Suprapubic skin (tissue), 4 donors: ENCODE data around the gene ZNF678. TPM values are rescaled to one million over a fixed set of nuclear protein-coding genes. Genes with fewer than 3 reads are reported as not detected.
"Not testable (repeated sequence)": the region's sequence is repeated elsewhere in the genome, so short reads cannot be mapped to it uniquely, and the experiment has no call there.

Source experiments
- DNase-seq, 2 donors: peaks; one replicate each; pipeline ENCODE4 v3.0.0-alpha.2; 2019; ENCODE audit warnings: low spot score in 2 of 2
- H3K27ac ChIP-seq: fragments of 200-600 bp; sonication (generic); one replicate; pipeline ENCODE4 v1.5.1; 2019
- H3K27me3 ChIP-seq: fragments of 200-600 bp; sonication (generic); one replicate; pipeline ENCODE4 v1.5.1; 2019
- H3K36me3 ChIP-seq: fragments of 200-600 bp; sonication (generic); one replicate; pipeline ENCODE4 v1.5.1; 2019
- H3K4me1 ChIP-seq: fragments of 200-600 bp; sonication (generic); one replicate; pipeline ENCODE4 v1.5.1; 2019
- H3K4me3 ChIP-seq: fragments of 200-600 bp; sonication (generic); one replicate; pipeline ENCODE4 v1.5.1; 2019; ENCODE audit warnings: mild to moderate bottlenecking
- H3K9me3 ChIP-seq: fragments of 200-600 bp; sonication (generic); one replicate; pipeline ENCODE4 v1.5.1; 2019
- CTCF ChIP-seq, 2 donors: fragments of 200-600 bp in 1 of 2; fragments of 450-650 bp in 1 of 2; sonication (generic) in 1 of 2; IDR thresholded peaks; one replicate each; pipeline ENCODE4 v1.5.1; 2016 to 2019; ENCODE audit warnings: antibody characterized with exemption in 2 of 2, mild to moderate bottlenecking in 1 of 2, moderate library complexity in 1 of 2
- EP300 ChIP-seq: sonication (generic); formaldehyde crosslinking; IDR thresholded peaks from one replicate; pipeline ENCODE4 v1.6.1; 2017; ENCODE audit warnings: antibody characterized with exemption
- POLR2A ChIP-seq, 2 donors: fragments of 450-650 bp; IDR thresholded peaks; one replicate each; pipeline ENCODE4 v1.6.1; 2017; ENCODE audit warnings: antibody characterized with exemption in 2 of 2, mild to moderate bottlenecking in 2 of 2, moderate library complexity in 2 of 2
- POLR2AphosphoS5 ChIP-seq, 3 donors: sonication (generic); formaldehyde crosslinking; IDR thresholded peaks; one replicate each; pipeline ENCODE4 v1.6.1; 2017; ENCODE audit warnings: antibody characterized with exemption in 3 of 3
- WGBS: methylation state at CpG from one replicate; pipeline ENCODE4 v1.1.5; 2018; 5-methylcytosine and 5-hydroxymethylcytosine counted together
- total RNA-seq, 4 donors: library from RNA; depleted of rRNA; stranded (reverse); fragments of >200 nt; gene quantifications; one replicate each; pipeline ENCODE4 v1.1.0, GENCODE V29; 2016

The ZNF678 gene
- total RNA-seq, 4 donors from 2014 or later, result 3.5 to 6.8 (median 5.3) TPM

DNA sequence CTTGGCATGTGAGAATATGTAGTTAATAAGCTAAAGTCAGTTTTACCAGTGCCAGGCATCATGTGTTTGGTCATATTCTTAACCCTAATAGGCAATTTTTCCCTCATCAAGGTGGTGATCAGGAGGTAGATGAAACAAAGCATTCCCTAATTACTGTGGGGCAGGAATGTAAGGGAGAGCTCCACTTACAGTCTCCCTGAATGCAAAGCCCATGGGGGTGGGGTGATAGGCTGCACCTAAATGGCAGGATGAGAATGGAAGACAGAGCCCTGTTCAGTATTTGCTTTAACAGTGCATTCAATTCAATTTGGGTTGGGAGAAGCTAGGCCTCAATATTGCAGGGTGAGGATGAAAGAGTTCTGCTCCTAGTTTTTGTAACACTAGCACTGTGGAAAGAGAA is 23.4 kb downstream of the ZNF678 start:
- Histone ChIP-seq H3K27me3 (no peaks in the 10 kb centered on the region), H3K4me3 (no peak overlapping the region), H3K27ac (no peak overlapping the region), H3K9me3 (peaks cover 8% of the 10 kb centered on the region), H3K36me3 (peaks cover 4% of the 10 kb centered on the region), H3K4me1 (no peaks in the 10 kb centered on the region)
- DNase-seq, result no peak
- TF ChIP-seq POLR2AphosphoS5 (IDR thresholded peaks at IDR 0.05) (no peak), POLR2A (IDR thresholded peaks at IDR 0.05) (no peak), EP300 (no peak)

DNA sequence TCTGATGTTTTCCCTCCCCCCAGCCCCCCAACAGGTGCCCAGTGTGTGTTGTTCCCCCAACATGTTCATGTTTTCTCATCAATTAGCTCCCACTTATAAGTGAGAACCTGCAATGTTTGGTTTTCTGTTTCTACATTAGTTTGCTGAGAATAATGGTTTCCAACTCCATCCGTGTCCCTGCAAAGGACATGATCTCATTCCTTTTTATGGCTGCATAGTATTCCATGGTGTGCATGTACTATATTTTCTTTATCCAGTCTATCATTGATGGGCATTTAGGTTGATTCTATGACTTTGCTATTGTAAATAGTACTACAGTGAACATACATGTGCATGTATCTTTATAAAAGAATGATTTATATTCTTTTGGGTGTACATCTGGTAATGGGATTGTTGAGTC is 24.6 kb downstream of the ZNF678 start:
- Histone ChIP-seq H3K4me3 (no peak overlapping the region), H3K4me1 (no peaks in the 10 kb centered on the region), H3K36me3 (peaks cover 4% of the 10 kb centered on the region), H3K27ac (no peak overlapping the region), H3K9me3 (peaks cover 8% of the 10 kb centered on the region), H3K27me3 (no peaks in the 10 kb centered on the region)
- no peak for DNase-seq
- TF ChIP-seq POLR2AphosphoS5 (IDR thresholded peaks at IDR 0.05) (no peak), POLR2A (IDR thresholded peaks at IDR 0.05) (no peak), EP300 (no peak), CTCF (IDR thresholded peaks at IDR 0.05) (no peak)
- WGBS, result 96% methylated on average over 1 of the region's 1 CpG

DNA sequence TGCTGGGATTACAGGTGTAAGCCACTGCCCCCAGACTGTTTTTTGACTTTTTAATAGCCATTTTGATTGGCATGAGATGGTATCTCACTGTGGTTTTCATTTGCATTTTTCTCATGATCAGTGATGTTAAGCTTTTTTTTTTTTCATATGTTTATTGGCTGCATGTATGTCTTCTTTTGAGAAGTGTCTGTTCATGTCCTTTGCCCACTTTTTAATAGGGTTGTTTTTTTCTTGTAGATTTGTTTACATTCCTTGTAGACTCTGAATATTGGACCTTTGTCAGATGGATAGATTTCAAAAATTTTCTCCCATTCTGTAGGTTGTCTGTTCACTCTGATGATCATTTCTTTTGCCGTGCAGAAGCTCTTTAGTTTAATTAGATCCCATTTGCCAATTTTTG is 25.4 kb downstream of the ZNF678 start:
- not testable (repeated sequence) for H3K27ac ChIP-seq, H3K9me3 ChIP-seq, DNase-seq, H3K27me3 ChIP-seq, H3K4me1 ChIP-seq, H3K4me3 ChIP-seq, H3K36me3 ChIP-seq
- WGBS, result 90% methylated on average over 1 of the region's 1 CpG

DNA sequence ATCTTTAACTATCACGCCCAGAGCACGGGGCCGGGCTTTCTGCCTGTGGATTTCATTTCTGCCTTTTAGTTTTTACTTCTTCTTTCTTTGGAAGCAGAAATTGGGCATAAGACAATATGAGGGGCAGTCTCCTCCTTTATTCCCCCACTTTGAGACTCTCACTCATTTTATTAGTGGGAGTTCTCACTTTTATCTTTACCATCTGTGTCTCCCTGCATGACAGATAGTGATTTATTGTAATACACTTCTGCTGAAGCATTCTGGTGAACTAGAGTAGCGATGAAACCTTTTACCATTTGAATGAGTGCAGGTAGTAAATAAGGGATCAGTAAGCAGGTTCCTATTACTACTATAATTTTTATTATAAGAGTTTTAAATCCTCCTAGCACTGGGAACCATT is 26.4 kb downstream of the ZNF678 start:
- H3K4me3 ChIP-seq, H3K27ac ChIP-seq, H3K27me3 ChIP-seq, H3K36me3 ChIP-seq, DNase-seq, H3K9me3 ChIP-seq, H3K4me1 ChIP-seq: not testable (repeated sequence)
- 98% methylated on average over 4 of the region's 4 CpGs for WGBS

GRCh38 chr1:227596222-227596621 is 32.9 kb downstream of the ZNF678 start:
- H3K9me3 ChIP-seq, H3K36me3 ChIP-seq, H3K4me3 ChIP-seq, H3K27me3 ChIP-seq, H3K4me1 ChIP-seq, DNase-seq, H3K27ac ChIP-seq: not testable (repeated sequence)
- WGBS, result 94% methylated on average over 5 of the region's 6 CpGs

DNA sequence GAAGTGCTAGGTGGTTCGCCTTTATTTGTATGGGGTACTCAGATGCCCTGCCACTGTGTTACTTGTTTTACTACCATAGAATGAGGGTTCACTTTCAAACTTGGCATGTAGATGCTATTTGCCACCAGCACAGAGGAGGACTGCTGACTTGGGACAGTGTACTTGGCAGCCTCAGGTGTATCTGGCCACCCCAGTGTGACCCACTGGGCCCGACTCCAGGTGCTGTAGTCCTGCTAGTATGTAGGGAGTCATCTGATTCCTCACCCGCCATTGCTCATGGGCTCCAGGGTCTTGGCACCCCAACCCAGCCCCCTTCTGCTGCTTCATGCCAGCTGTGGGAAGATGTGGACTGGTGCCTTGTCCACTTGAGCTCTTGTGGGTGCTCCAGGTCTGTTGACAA is 40.0 kb downstream of the ZNF678 start:
- 100% methylated on average over 3 of the region's 3 CpGs for WGBS
- TF ChIP-seq POLR2A (IDR thresholded peaks at IDR 0.05), result no peak
- peaks cover 12% of the 10 kb centered on the region for H3K9me3 ChIP-seq
- H3K27me3 ChIP-seq, result no peaks in the 10 kb centered on the region
- DNase-seq, result no peak
- H3K4me3 ChIP-seq, result no peak overlapping the region
- H3K4me1 ChIP-seq, result no peaks in the 10 kb centered on the region
- no peaks in the 10 kb centered on the region for H3K36me3 ChIP-seq
- no peak overlapping the region for H3K27ac ChIP-seq

DNA sequence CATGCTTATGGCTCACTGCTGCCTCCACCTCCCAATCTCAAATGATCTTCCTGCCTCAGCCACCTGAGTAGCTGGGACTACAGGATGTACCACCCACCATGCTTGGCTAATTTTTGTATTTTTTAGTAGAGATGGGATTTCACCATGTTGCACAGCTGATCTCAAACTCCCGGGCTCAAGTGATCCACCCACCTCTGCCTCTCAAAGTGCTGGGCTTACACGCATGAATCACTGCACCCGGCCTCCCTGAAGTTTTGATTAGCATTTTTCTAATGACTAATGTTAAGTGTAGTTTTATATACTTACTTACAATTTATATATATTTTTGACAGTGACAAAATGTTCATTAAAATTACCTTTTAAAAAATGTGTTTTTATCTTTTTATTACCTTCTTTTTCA is 41.1 kb downstream of the ZNF678 start:
- no peak overlapping the region for H3K4me3 ChIP-seq
- DNase-seq, result no peak
- 97% methylated on average over 3 of the region's 3 CpGs for WGBS
- H3K9me3 ChIP-seq, result peaks cover 17% of the 10 kb centered on the region
- TF ChIP-seq POLR2AphosphoS5 (IDR thresholded peaks at IDR 0.05) (no peak), CTCF (IDR thresholded peaks at IDR 0.05) (no peak), POLR2A (IDR thresholded peaks at IDR 0.05) (no peak), EP300 (no peak)
- H3K4me1 ChIP-seq, result no peaks in the 10 kb centered on the region
- no peaks in the 10 kb centered on the region for H3K27me3 ChIP-seq
- no peaks in the 10 kb centered on the region for H3K36me3 ChIP-seq
- no peak overlapping the region for H3K27ac ChIP-seq

DNA sequence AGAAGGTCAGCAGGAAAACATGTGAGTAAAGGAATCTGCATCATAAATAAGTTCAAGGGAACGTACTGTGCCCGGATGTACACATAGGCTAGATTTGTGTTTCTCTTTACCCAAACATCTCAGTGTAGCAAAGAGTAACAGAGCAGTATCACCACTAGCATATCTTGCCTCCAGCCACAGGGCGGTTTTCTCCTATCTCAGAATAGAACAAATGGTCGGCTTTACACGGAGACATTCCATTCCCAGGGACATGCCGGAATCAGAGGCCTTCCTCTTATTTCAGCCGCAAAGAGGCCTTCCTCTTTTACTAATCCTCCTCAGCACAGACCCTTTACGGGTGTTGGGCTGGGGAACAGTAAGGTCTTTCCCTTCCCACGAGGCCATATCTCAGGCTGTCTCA is 42.9 kb downstream of the ZNF678 start:
- H3K36me3 ChIP-seq, H3K27ac ChIP-seq, DNase-seq, H3K4me1 ChIP-seq, H3K4me3 ChIP-seq, H3K27me3 ChIP-seq: not testable (repeated sequence)
- 86% methylated on average over 8 of the region's 9 CpGs for WGBS
- H3K9me3 ChIP-seq, result peaks cover 23% of the 10 kb centered on the region
